MM.1S (cell line): ENCODE measurements around the gene NF2.

Source experiments
- DNase-seq: peaks from one replicate; pipeline ENCODE4 v3.0.0-alpha.2; 2015
- H2AFZ ChIP-seq: fragments of 300-600 bp; sonication (generic); 2 replicates; pipeline ENCODE4 v1.6.0; 2016; ENCODE audit warnings: antibody characterized with exemption, low read length
- H3F3A ChIP-seq: fragments of 300-600 bp; sonication (generic); 2 replicates; pipeline ENCODE4 v1.6.1; 2016; ENCODE audit warnings: mild to moderate bottlenecking, antibody characterized with exemption, low read length, moderate library complexity, mixed read lengths; ENCODE audit not compliant: insufficient read depth
- H3K27ac ChIP-seq: fragments of 300-600 bp; sonication (generic); 2 replicates; pipeline ENCODE4 v1.5.1; 2016; ENCODE audit warnings: mild to moderate bottlenecking, low read length
- H3K27me3 ChIP-seq: fragments of 300-600 bp; sonication (generic); replicated peaks from 2 replicates; pipeline ENCODE4 v1.6.0; 2016; ENCODE audit warnings: low read length; ENCODE audit not compliant: insufficient read depth
- H3K36me3 ChIP-seq: fragments of 300-600 bp; sonication (generic); replicated peaks from 2 replicates; pipeline ENCODE4 v1.6.1; 2016; ENCODE audit warnings: mild to moderate bottlenecking, low read length, mixed read lengths; ENCODE audit not compliant: insufficient read depth
- H3K4me1 ChIP-seq: fragments of 300-600 bp; sonication (generic); 2 replicates; pipeline ENCODE4 v1.6.1; 2016; ENCODE audit warnings: low read length, mixed read lengths
- H3K4me2 ChIP-seq: fragments of 300-600 bp; sonication (generic); 2 replicates; pipeline ENCODE4 v1.6.0; 2016; ENCODE audit warnings: low read depth, low read length
- H3K4me3 ChIP-seq: fragments of 300-600 bp; sonication (generic); 2 replicates; pipeline ENCODE4 v1.5.1; 2016; ENCODE audit warnings: low read length, mixed read lengths
- H3K79me2 ChIP-seq: fragments of 300-600 bp; sonication (generic); 2 replicates; pipeline ENCODE4 v1.6.1; 2016; ENCODE audit warnings: mixed run types, low read length, mixed read lengths
- H3K9ac ChIP-seq: fragments of 300-600 bp; sonication (generic); 2 replicates; pipeline ENCODE4 v1.6.1; 2016; ENCODE audit warnings: low read length, mixed read lengths
- H3K9me2 ChIP-seq: fragments of 300-600 bp; sonication (generic); replicated peaks from 2 replicates; pipeline ENCODE4 v1.6.1; 2016; ENCODE audit warnings: mild to moderate bottlenecking, low read length, mixed read lengths; ENCODE audit not compliant: insufficient read depth
- H3K9me3 ChIP-seq: fragments of 300-600 bp; sonication (generic); replicated peaks from 2 replicates; pipeline ENCODE4 v1.6.1; 2016; ENCODE audit warnings: mild to moderate bottlenecking, low read length, mixed read lengths; ENCODE audit not compliant: insufficient read depth
- H4K20me1 ChIP-seq: fragments of 300-600 bp; sonication (generic); 2 replicates; pipeline ENCODE4 v1.6.1; 2016; ENCODE audit warnings: mild to moderate bottlenecking, low read length, moderate library complexity, mixed read lengths; ENCODE audit not compliant: insufficient read depth
- EZH2 ChIP-seq: fragments of 300-600 bp; sonication (generic); optimal IDR thresholded peaks from 2 replicates; pipeline ENCODE3; 2017; ENCODE audit warnings: low read depth, mild to moderate bottlenecking, antibody characterized with exemption, low read length, mixed read lengths
- EZH2phosphoT487 ChIP-seq: fragments of 300-600 bp; sonication (generic); IDR thresholded peaks from 2 replicates; pipeline ENCODE4 v1.6.1; 2018; ENCODE audit warnings: antibody characterized with exemption, low read length
- TF ChIP-seq, protein P1 (sequence below): fragments of 300-600 bp; sonication (generic); IDR thresholded peaks from 2 replicates; pipeline ENCODE4 v1.5.1; 2016; ENCODE audit warnings: antibody characterized with exemption, low read length, mixed read lengths

NF2 gene

GRCh38 chr22:29689880-29690213 lies 86.4 kb downstream of the NF2 start:
- no peaks in the 10 kb centered on the region for H3K9me3 ChIP-seq
- H3K27ac ChIP-seq = no peak overlapping the region
- H3K9me2 ChIP-seq = no peaks in the 10 kb centered on the region
- TF ChIP-seq EZH2 (no peak), EZH2phosphoT487 (no peak)
- TF ChIP-seq, protein P1, sequence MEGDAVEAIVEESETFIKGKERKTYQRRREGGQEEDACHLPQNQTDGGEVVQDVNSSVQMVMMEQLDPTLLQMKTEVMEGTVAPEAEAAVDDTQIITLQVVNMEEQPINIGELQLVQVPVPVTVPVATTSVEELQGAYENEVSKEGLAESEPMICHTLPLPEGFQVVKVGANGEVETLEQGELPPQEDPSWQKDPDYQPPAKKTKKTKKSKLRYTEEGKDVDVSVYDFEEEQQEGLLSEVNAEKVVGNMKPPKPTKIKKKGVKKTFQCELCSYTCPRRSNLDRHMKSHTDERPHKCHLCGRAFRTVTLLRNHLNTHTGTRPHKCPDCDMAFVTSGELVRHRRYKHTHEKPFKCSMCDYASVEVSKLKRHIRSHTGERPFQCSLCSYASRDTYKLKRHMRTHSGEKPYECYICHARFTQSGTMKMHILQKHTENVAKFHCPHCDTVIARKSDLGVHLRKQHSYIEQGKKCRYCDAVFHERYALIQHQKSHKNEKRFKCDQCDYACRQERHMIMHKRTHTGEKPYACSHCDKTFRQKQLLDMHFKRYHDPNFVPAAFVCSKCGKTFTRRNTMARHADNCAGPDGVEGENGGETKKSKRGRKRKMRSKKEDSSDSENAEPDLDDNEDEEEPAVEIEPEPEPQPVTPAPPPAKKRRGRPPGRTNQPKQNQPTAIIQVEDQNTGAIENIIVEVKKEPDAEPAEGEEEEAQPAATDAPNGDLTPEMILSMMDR = peak; percentile 58
- no peak overlapping the region for H2AFZ ChIP-seq
- H3K4me2 ChIP-seq = no peak overlapping the region
- no peaks in the 10 kb centered on the region for H3K27me3 ChIP-seq
- H3K4me3 ChIP-seq = no peak overlapping the region
- no peaks in the 10 kb centered on the region for H4K20me1 ChIP-seq
- H3F3A ChIP-seq = no peaks in the 10 kb centered on the region
- no peaks in the 10 kb centered on the region for H3K4me1 ChIP-seq
- no peaks in the 10 kb centered on the region for H3K36me3 ChIP-seq
- peak; percentile 22 for DNase-seq
- no peaks in the 10 kb centered on the region for H3K79me2 ChIP-seq
- H3K9ac ChIP-seq = no peak overlapping the region

GRCh38 chr22:29690476-29690875 lies 87.0 kb downstream of the NF2 start:
- Histone ChIP-seq H3K9ac (no peak overlapping the region), H3K79me2 (no peaks in the 10 kb centered on the region), H4K20me1 (no peaks in the 10 kb centered on the region), H3K27ac (no peak overlapping the region), H2AFZ (no peak overlapping the region), H3F3A (no peaks in the 10 kb centered on the region), H3K36me3 (no peaks in the 10 kb centered on the region), H3K4me1 (no peaks in the 10 kb centered on the region), H3K27me3 (no peaks in the 10 kb centered on the region), H3K4me2 (no peak overlapping the region), H3K9me2 (no peaks in the 10 kb centered on the region), H3K9me3 (no peaks in the 10 kb centered on the region), H3K4me3 (no peak overlapping the region)
- no peak for DNase-seq
- no peak for TF ChIP-seq EZH2
- TF ChIP-seq, protein P1 = no peak
- TF ChIP-seq EZH2phosphoT487 = no peak

GRCh38 chr22:29691636-29692326 lies 88.3 kb downstream of the NF2 start:
- no peak overlapping the region for H3K27ac ChIP-seq
- H3K79me2 ChIP-seq = no peaks in the 10 kb centered on the region
- H3K4me3 ChIP-seq = no peak overlapping the region
- no peaks in the 10 kb centered on the region for H3K27me3 ChIP-seq
- H3K36me3 ChIP-seq = no peaks in the 10 kb centered on the region
- H3F3A ChIP-seq = no peaks in the 10 kb centered on the region
- H3K4me1 ChIP-seq = no peaks in the 10 kb centered on the region
- TF ChIP-seq EZH2phosphoT487 = no peak
- TF ChIP-seq EZH2 = no peak
- TF ChIP-seq, protein P1 = no peak
- H3K9ac ChIP-seq = no peak overlapping the region
- no peak overlapping the region for H2AFZ ChIP-seq
- no peak overlapping the region for H3K4me2 ChIP-seq
- H4K20me1 ChIP-seq = no peaks in the 10 kb centered on the region
- H3K9me2 ChIP-seq = no peaks in the 10 kb centered on the region
- H3K9me3 ChIP-seq = no peaks in the 10 kb centered on the region
- DNase-seq = no peak
